ENCODE results near the gene DCP1B. TPM values are rescaled to one million over a fixed set of nuclear protein-coding genes. Genes with fewer than 3 reads are reported as not detected.

DCP1B gene
- total RNA-seq, 1 donor from 2014 or later: 23.3 TPM

DNA sequence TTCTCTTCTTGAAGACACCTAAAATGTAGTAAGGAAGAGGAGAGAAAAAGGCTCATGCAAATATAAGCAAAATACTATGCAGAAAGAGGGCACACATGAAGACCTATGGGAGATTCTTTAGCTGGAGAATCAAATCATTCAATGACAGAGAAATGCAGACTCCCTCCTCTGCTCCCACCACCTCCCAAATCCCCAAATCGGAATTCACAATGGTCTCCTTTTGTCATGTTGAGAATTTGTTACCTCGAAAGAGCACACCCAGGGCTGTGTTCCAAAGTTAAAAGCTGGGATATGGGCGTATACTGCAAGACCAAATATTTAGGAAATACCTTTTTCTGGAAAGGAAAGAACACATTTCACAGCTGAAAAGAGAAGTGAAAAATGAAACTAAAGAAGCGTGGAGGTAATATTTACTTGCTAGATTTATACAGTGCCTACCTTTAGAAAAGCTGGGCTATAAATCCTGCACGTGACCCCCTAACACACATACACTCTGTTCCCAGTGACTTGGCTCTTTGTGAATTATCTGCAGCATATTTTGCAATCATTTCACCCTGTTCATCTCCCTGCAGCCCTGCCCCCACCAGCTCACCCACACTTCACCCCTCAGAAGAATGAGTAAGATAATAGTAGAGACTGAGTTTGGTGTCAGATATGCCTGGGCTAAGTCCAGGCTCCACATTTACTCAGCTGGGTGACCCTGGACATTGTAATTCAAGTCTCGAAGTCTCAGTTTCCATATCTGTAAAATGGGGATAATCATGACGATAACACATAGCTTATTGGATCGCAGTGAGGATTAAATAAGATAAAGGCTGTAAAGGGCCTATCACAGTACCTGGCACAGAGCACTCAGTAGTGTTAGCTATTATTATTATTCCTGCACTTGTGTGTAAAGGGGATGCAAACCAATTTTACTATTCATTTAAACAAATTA is 45.6 kb upstream of the DCP1B start:
- Histone ChIP-seq H3K36me3 (no peaks in the 10 kb centered on the region), H3K27me3 (no peaks in the 10 kb centered on the region)
- intact Hi-C loops (cut with DNase I): loop anchor here (5.0 kb wide), 1 partner anchor 237 kb away; no protein-coding TSS in a partner anchor

DNA sequence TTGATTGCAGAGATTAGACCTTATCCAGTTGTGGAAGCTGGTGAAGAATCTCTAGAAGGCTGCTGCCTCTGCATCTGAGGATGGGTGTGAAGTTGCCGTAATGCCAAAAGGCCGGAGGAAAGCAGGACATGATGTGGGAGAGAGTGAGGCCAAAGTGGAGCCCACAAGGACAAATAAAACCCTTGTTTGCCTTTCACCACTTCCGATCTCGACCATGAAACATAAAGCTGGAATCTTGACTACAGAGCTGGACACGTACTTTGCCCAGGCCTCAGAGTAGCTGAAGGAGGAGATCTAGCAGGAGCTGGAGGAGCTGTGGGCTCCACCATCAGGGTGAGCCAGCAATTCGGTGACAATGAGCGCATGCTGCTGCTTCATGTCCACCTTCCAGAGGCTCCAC is 43.5 kb upstream of the DCP1B start:
- Histone ChIP-seq H3K9me3 (no peaks in the 10 kb centered on the region), H3K27ac (no peak overlapping the region), H3K36me3 (no peaks in the 10 kb centered on the region), H3K27me3 (no peaks in the 10 kb centered on the region), H3K4me1 (peaks cover 0 to 3% of the 10 kb centered on the region in 2 donors), H3K4me3 (no peak overlapping the region)
- intact Hi-C loops (cut with DNase I): no loop called here
- TF ChIP-seq, protein P1, sequence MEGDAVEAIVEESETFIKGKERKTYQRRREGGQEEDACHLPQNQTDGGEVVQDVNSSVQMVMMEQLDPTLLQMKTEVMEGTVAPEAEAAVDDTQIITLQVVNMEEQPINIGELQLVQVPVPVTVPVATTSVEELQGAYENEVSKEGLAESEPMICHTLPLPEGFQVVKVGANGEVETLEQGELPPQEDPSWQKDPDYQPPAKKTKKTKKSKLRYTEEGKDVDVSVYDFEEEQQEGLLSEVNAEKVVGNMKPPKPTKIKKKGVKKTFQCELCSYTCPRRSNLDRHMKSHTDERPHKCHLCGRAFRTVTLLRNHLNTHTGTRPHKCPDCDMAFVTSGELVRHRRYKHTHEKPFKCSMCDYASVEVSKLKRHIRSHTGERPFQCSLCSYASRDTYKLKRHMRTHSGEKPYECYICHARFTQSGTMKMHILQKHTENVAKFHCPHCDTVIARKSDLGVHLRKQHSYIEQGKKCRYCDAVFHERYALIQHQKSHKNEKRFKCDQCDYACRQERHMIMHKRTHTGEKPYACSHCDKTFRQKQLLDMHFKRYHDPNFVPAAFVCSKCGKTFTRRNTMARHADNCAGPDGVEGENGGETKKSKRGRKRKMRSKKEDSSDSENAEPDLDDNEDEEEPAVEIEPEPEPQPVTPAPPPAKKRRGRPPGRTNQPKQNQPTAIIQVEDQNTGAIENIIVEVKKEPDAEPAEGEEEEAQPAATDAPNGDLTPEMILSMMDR (IDR thresholded peaks at IDR 0.05): no peak
- DNase-seq (ENCODE audit: low spot score in 2 of 2): no peak

More for the DNA sequence above, 45.6 kb upstream of the DCP1B start:
- H3K9me3 ChIP-seq: no peaks in the 10 kb centered on the region
- no peak for DNase-seq (ENCODE audit: low spot score in 2 of 2)
- H3K4me1 ChIP-seq: peaks cover 0 to 3% of the 10 kb centered on the region in 2 donors
- no peak overlapping the region for H3K4me3 ChIP-seq
- TF ChIP-seq, protein P1 (IDR thresholded peaks at IDR 0.05): no peak
- no peak overlapping the region for H3K27ac ChIP-seq

DNA sequence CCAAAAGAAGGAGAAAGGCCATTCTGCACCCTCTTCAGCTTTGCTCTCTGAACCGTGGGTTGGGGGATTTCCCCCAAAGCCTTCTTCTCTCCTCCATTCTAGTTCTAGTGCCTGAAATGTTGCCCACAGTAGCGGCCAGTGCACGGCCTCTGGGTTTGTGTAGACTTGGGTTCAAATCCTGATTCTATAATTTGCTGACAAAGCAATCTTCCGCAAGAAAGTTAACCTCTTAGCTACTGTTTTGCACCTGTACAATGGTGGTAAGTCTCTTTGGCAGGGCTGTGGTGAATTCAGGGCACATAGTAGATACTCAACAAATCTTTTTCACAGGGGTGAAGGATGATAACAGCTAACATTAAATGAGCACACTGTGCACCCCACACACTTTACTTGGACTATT is 42.7 kb upstream of the DCP1B start:
- Histone ChIP-seq H3K4me3 (no peak overlapping the region), H3K27me3 (no peaks in the 10 kb centered on the region), H3K27ac (no peak overlapping the region), H3K4me1 (peaks cover 0 to 3% of the 10 kb centered on the region in 2 donors), H3K36me3 (no peaks in the 10 kb centered on the region), H3K9me3 (no peaks in the 10 kb centered on the region)
- no peak for DNase-seq (ENCODE audit: low spot score in 2 of 2)
- intact Hi-C loops (cut with DNase I): no loop called here
- TF ChIP-seq, protein P1 (IDR thresholded peaks at IDR 0.05): no peak

DNA sequence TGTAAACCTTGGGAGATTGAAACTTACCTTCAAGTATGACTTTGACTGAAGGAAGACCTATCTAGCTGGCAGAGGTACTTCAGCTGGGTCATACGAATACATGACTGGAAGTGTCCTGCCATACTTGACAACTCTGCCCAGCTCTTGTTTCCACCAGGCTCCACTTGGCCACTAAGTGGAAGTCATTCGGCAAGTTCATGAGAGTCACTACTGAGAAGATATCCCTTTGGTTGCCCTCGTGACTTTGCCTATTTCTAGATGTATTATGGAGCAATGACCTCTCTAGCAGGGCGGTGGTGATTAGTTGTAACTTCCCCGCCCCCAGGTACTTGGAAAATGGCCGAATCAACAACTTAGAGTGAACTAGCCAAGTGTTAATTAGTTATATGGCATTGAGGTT is 39.9 kb upstream of the DCP1B start:
- Histone ChIP-seq H3K27ac (no peak overlapping the region), H3K4me3 (no peak overlapping the region), H3K9me3 (no peaks in the 10 kb centered on the region), H3K36me3 (no peaks in the 10 kb centered on the region), H3K27me3 (no peaks in the 10 kb centered on the region), H3K4me1 (no peaks in the 10 kb centered on the region)
- intact Hi-C loops (cut with DNase I): no loop called here
- no peak for DNase-seq (ENCODE audit: low spot score in 2 of 2)
- TF ChIP-seq, protein P1 (IDR thresholded peaks at IDR 0.05): no peak

DNA sequence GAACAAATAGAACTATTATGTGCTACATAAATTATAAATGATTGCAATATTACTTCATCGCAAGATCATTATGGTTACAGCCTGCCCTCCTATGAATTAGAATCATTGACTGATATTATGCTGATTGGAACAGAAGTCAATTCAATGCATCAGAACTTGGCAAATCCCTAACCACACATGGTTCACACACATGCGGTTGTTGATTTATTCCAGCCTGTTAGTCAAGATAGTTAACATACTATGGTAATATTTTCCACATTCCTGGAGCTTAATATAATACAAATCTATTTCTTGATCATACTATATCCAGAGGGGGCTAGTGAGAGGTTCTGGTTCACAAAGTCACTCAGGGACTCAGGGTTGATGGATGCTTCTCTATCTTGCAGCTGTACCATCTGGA is 38.8 kb upstream of the DCP1B start:
- H3K36me3 ChIP-seq: no peaks in the 10 kb centered on the region
- peaks cover 0 to 3% of the 10 kb centered on the region in 2 donors for H3K4me1 ChIP-seq

More for the DNA sequence above, 38.8 kb upstream of the DCP1B start:
- H3K27me3 ChIP-seq: no peaks in the 10 kb centered on the region
- DNase-seq (ENCODE audit: low spot score in 2 of 2): no peak
- intact Hi-C loops (cut with DNase I): no loop called here
- H3K9me3 ChIP-seq: no peaks in the 10 kb centered on the region
- H3K27ac ChIP-seq: no peak overlapping the region
- H3K4me3 ChIP-seq: no peak overlapping the region
- TF ChIP-seq, protein P1 (IDR thresholded peaks at IDR 0.05): no peak

Measured in ascending aorta (tissue), 2 donors.